Measurements from ENCODE around the gene CHRNA10. TPM values are rescaled to one million over a fixed set of nuclear protein-coding genes. Genes with fewer than 3 reads are reported as not detected.

CHRNA10 gene
- total and polyA plus RNA-seq, 10 of the 15 experiments (the other 5 are each of a cell fraction or from before 2014, with no cell fraction given): 0.14 to 1.5 (median 0.57) TPM

GRCh38 chr11:3662856-3663255 is 8.3 kb downstream of the CHRNA10 start:
- BruUV-seq (replicated peaks): no TSS peak
- FAIRE-seq: no peak
- CTCF ChIA-PET: no interaction called here

More at GRCh38 chr11:3662856-3663255, 8.3 kb downstream of the CHRNA10 start:
- Histone ChIP-seq H3K27me3 (replicated peaks in 1 of 2; ENCODE audit: control insufficient read depth in 2 of 2, insufficient read depth in 2 of 2, low read length in 1 of 2) (no peaks in the 10 kb centered on the region), H3K9ac (ENCODE audit: control insufficient read depth, insufficient read depth, low read length) (no peak overlapping the region), H2AFZ (ENCODE audit: control insufficient read depth, low read depth, low read length) (no peak overlapping the region), H3K9me3 (replicated peaks; ENCODE audit: control insufficient read depth, insufficient read depth, low read length) (no peaks in the 10 kb centered on the region), H3K4me2 (ENCODE audit: control insufficient read depth, insufficient read depth) (no peak overlapping the region), H3K36me3 (ENCODE audit: control insufficient read depth in 2 of 2, insufficient read depth in 2 of 2, low read length in 1 of 2) (peaks cover 2 to 4% of the 10 kb centered on the region in 2 experiments; a peak in 2 of 4 replicates), H3K27ac (ENCODE audit: control insufficient read depth, insufficient read depth) (no peak overlapping the region), H3K4me3 (no peak overlapping the region), H3K4me1 (ENCODE audit: control insufficient read depth, insufficient read depth, low read length) (no peaks in the 10 kb centered on the region), H4K20me1 (ENCODE audit: control insufficient read depth, insufficient read depth) (no peaks in the 10 kb centered on the region), H3K79me2 (ENCODE audit: control insufficient read depth, insufficient read depth, low read length) (no peaks in the 10 kb centered on the region)
- ATAC-seq (no peak), DNase-seq (ENCODE audit: low read depth, low spot score) (no peak)
- SMC1A ChIA-PET (ENCODE audit: uncharacterized antibody, unreplicated experiment): no interaction called here
- RAD21 ChIA-PET (ENCODE audit: unreplicated experiment): no interaction called here
- in situ Hi-C loops (cut with MboI) (no loop called here), intact Hi-C loops (cut with micrococcal nuclease; ENCODE audit: unreplicated experiment) (no loop called here)
- POLR2A ChIA-PET: no interaction called here
- TF ChIP-seq, protein P1, sequence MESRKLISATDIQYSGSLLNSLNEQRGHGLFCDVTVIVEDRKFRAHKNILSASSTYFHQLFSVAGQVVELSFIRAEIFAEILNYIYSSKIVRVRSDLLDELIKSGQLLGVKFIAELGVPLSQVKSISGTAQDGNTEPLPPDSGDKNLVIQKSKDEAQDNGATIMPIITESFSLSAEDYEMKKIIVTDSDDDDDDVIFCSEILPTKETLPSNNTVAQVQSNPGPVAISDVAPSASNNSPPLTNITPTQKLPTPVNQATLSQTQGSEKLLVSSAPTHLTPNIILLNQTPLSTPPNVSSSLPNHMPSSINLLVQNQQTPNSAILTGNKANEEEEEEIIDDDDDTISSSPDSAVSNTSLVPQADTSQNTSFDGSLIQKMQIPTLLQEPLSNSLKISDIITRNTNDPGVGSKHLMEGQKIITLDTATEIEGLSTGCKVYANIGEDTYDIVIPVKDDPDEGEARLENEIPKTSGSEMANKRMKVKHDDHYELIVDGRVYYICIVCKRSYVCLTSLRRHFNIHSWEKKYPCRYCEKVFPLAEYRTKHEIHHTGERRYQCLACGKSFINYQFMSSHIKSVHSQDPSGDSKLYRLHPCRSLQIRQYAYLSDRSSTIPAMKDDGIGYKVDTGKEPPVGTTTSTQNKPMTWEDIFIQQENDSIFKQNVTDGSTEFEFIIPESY (IDR thresholded peaks at IDR 0.05): no peak
- TF ChIP-seq ATF3 (IDR thresholded peaks at IDR 0.05; ENCODE audit: borderline replicate concordance, extremely low read depth, low read depth, low read length) (no peak), IKZF2 (IDR thresholded peaks at IDR 0.05) (no peak), ESRRA (IDR thresholded peaks at IDR 0.05; ENCODE audit: low read length) (no peak)
- TF ChIP-seq, protein P2, sequence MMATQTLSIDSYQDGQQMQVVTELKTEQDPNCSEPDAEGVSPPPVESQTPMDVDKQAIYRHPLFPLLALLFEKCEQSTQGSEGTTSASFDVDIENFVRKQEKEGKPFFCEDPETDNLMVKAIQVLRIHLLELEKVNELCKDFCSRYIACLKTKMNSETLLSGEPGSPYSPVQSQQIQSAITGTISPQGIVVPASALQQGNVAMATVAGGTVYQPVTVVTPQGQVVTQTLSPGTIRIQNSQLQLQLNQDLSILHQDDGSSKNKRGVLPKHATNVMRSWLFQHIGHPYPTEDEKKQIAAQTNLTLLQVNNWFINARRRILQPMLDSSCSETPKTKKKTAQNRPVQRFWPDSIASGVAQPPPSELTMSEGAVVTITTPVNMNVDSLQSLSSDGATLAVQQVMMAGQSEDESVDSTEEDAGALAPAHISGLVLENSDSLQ (IDR thresholded peaks at IDR 0.05): no peak

Measured in GM12878 (cell line).